ENCODE results near the gene CCNF.

- TF ChIP-seq RAD21 (CRISPR knock-in tag; conservative IDR thresholded peaks at IDR 0.05 in 1 of 2, IDR thresholded peaks at IDR 0.05 in 1 of 2) (no peak), SP2 (IDR thresholded peaks at IDR 0.05; ENCODE audit: extremely low read depth, low read depth, low read length, poor library complexity, severe bottlenecking) (no peak), RCOR1 (IDR thresholded peaks at IDR 0.05; ENCODE audit: borderline replicate concordance in 1 of 2, low read depth in 2 of 2, low read length in 2 of 2) (no peak), TAF7 (tag; IDR thresholded peaks at IDR 0.05) (no peak), CBX1 (IDR thresholded peaks at IDR 0.05; ENCODE audit: low read depth) (no peak), ZNF785 (CRISPR knock-in tag; IDR thresholded peaks at IDR 0.05) (no peak), FOS (IDR thresholded peaks at IDR 0.05; ENCODE audit: extremely low read depth, insufficient read length) (no peak), ELK3 (CRISPR knock-in tag; IDR thresholded peaks at IDR 0.05) (no peak), PKNOX1 (IDR thresholded peaks at IDR 0.05) (no peak), ZNF232 (CRISPR knock-in tag; IDR thresholded peaks at IDR 0.05) (0 out of 2 replicates have a peak, but pooled peaks have one; percentile 45)
Measured at GRCh38 chr16:2428784-2429033, 538 bp upstream of the CCNF start.

Data from K562 (cell line).